Measurements from ENCODE around the gene LGR4. TPM values are rescaled to one million over a fixed set of nuclear protein-coding genes. Genes with fewer than 3 reads are reported as not detected.

Gene LGR4
- total RNA-seq, 1 donor: 56.1 TPM

GRCh38 chr11:27397624-27398399, 74.8 kb downstream of the LGR4 start:
- Histone ChIP-seq H3K4me1 (ENCODE audit: insufficient read depth, low read length) (peaks cover 23% of the 10 kb centered on the region), H4K20me1 (ENCODE audit: insufficient read depth, low read length) (no peaks in the 10 kb centered on the region), H3K4me3 (ENCODE audit: insufficient read depth, low read length) (no peak overlapping the region), H3K79me2 (ENCODE audit: insufficient read depth, low read length) (peaks cover 4% of the 10 kb centered on the region), H3K27me3 (ENCODE audit: insufficient read depth, low read length) (no peaks in the 10 kb centered on the region), H3K9me3 (ENCODE audit: low read depth, low read length) (no peaks in the 10 kb centered on the region), H3K27ac (ENCODE audit: low read depth, low read length) (no peak overlapping the region), H3K4me2 (ENCODE audit: insufficient read depth, low read length) (no peak overlapping the region), H2AFZ (ENCODE audit: low read length) (no peak overlapping the region), H3K36me3 (ENCODE audit: insufficient read depth, low read length) (no peaks in the 10 kb centered on the region)
- no peak for TF ChIP-seq CTCF (IDR thresholded peaks at IDR 0.05; ENCODE audit: extremely low read depth, low read depth, low read length)
- no peak for DNase-seq (ENCODE audit: insufficient read length, low spot score, missing footprints)

GRCh38 chr11:27396259-27396839, 76.2 kb downstream of the LGR4 start:
- Histone ChIP-seq H3K27me3 (ENCODE audit: insufficient read depth, low read length) (no peaks in the 10 kb centered on the region), H3K27ac (ENCODE audit: low read depth, low read length) (no peak overlapping the region), H4K20me1 (ENCODE audit: insufficient read depth, low read length) (no peaks in the 10 kb centered on the region), H3K4me2 (ENCODE audit: insufficient read depth, low read length) (peak overlapping the region; percentile 11), H3K79me2 (ENCODE audit: insufficient read depth, low read length) (peaks cover 4% of the 10 kb centered on the region), H3K36me3 (ENCODE audit: insufficient read depth, low read length) (no peaks in the 10 kb centered on the region), H3K9me3 (ENCODE audit: low read depth, low read length) (no peaks in the 10 kb centered on the region), H2AFZ (ENCODE audit: low read length) (no peak overlapping the region), H3K4me1 (ENCODE audit: insufficient read depth, low read length) (peaks cover 32% of the 10 kb centered on the region), H3K4me3 (ENCODE audit: insufficient read depth, low read length) (no peak overlapping the region)
- DNase-seq (ENCODE audit: insufficient read length, low spot score, missing footprints): no peak
- no peak for TF ChIP-seq CTCF (IDR thresholded peaks at IDR 0.05; ENCODE audit: extremely low read depth, low read depth, low read length)

DNA sequence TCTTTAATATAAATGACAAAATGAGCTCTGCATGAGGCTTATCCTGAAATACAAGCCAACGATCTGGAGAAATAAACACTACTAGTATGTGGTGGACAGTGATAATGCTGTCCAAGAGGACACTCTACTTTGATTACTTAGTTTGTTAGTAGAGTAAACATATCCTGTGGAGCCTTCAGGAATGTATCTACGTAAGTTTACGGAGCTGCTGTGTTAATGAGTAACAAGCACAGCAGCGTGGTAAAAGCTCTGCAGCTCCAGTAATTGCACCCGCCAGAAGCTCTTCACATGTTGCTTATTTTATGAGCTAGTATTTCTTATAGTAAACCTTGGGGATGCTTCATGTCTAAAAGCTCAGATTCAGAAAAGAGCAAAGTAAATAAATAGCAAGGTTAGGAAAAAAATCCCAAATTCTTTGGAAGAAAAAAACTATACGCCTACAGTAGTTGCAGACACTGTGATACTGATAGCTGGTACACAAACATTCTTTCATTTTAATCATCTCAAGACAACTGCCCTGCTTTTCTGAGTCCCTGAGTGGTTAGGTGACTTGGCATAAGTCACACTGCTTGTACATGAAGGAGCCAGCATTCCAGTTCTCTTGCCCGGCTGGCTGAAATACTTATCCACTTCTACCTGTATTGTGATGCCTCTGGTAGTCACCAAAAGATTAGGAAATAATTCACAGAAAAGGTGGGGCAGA, 76.9 kb downstream of the LGR4 start:
- no peak for TF ChIP-seq CTCF (IDR thresholded peaks at IDR 0.05; ENCODE audit: extremely low read depth, low read depth, low read length)
- H4K20me1 ChIP-seq (ENCODE audit: insufficient read depth, low read length): no peaks in the 10 kb centered on the region
- H3K4me3 ChIP-seq (ENCODE audit: insufficient read depth, low read length): no peak overlapping the region
- no peaks in the 10 kb centered on the region for H3K36me3 ChIP-seq (ENCODE audit: insufficient read depth, low read length)
- no peaks in the 10 kb centered on the region for H3K9me3 ChIP-seq (ENCODE audit: low read depth, low read length)
- no peak for DNase-seq (ENCODE audit: insufficient read length, low spot score, missing footprints)
- no peaks in the 10 kb centered on the region for H3K27me3 ChIP-seq (ENCODE audit: insufficient read depth, low read length)
- peaks cover 39% of the 10 kb centered on the region for H3K4me1 ChIP-seq (ENCODE audit: insufficient read depth, low read length)
- H3K79me2 ChIP-seq (ENCODE audit: insufficient read depth, low read length): peaks cover 4% of the 10 kb centered on the region
- H2AFZ ChIP-seq (ENCODE audit: low read length): no peak overlapping the region
- peak overlapping the region; percentile 40 for H3K4me2 ChIP-seq (ENCODE audit: insufficient read depth, low read length)
- H3K27ac ChIP-seq (ENCODE audit: low read depth, low read length): no peak overlapping the region

DNA sequence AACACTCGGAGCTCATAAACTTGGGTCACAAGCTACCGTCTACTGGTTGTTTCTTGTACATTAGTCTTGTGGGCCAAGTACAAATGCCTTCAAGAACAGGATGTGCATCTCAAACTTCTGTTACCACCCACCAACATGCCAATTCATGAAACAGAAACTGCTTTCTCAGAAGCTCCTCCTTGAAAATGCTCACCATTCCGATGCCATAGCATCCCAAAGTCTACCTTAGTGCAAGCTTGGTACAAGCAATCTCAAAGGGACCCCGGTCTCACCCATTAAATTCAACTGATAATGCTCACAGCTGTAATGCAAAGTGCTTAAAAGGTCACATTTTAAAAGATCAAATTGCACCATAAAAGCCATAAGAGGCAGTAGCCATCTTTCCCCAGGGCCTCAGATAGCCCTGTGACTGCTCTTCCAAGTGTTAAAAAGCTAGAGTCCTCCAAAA, 77.8 kb downstream of the LGR4 start:
- Histone ChIP-seq H3K4me1 (ENCODE audit: insufficient read depth, low read length) (peaks cover 48% of the 10 kb centered on the region), H3K4me2 (ENCODE audit: insufficient read depth, low read length) (no peak overlapping the region), H4K20me1 (ENCODE audit: insufficient read depth, low read length) (no peaks in the 10 kb centered on the region), H3K27ac (ENCODE audit: low read depth, low read length) (no peak overlapping the region), H3K9me3 (ENCODE audit: low read depth, low read length) (no peaks in the 10 kb centered on the region), H2AFZ (ENCODE audit: low read length) (no peak overlapping the region), H3K36me3 (ENCODE audit: insufficient read depth, low read length) (no peaks in the 10 kb centered on the region), H3K79me2 (ENCODE audit: insufficient read depth, low read length) (peaks cover 4% of the 10 kb centered on the region), H3K4me3 (ENCODE audit: insufficient read depth, low read length) (no peak overlapping the region), H3K27me3 (ENCODE audit: insufficient read depth, low read length) (no peaks in the 10 kb centered on the region)
- DNase-seq (ENCODE audit: insufficient read length, low spot score, missing footprints): no peak
- no peak for TF ChIP-seq CTCF (IDR thresholded peaks at IDR 0.05; ENCODE audit: extremely low read depth, low read depth, low read length)
